Neutrophil (primary cell): ENCODE measurements around the gene RSPH9.
A peak's percentile ranks its signal among the peaks of the same experiment; 100 is the strongest.

Experiments
- H3K27ac ChIP-seq: fragments of 200-600 bp; sonication (generic); 2 replicates; pipeline ENCODE4 v1.5.1; 2016; ENCODE audit warnings: mild to moderate bottlenecking, moderate library complexity
- H3K27me3 ChIP-seq: fragments of 200-600 bp; sonication (generic); 2 replicates; pipeline ENCODE4 v1.6.0; 2016; ENCODE audit warnings: mild to moderate bottlenecking
- H3K36me3 ChIP-seq: fragments of 200-600 bp; sonication (generic); 2 replicates; pipeline ENCODE4 v1.5.1; 2017
- H3K4me1 ChIP-seq, 2 experiments: fragments of 200-600 bp in 1 of 2; sonication (generic) in 1 of 2; 1 replicate in 1 of 2; 2 replicates in 1 of 2; pipeline versions ENCODE4 v1.5.1 to v1.6.1; 2013 to 2016; ENCODE audit warnings: low read depth in 1 of 2, low read length in 1 of 2, mild to moderate bottlenecking in 1 of 2, moderate library complexity in 1 of 2; ENCODE audit not compliant: control insufficient read depth in 1 of 2, insufficient read depth in 1 of 2
- H3K4me3 ChIP-seq, 2 experiments: fragments of 200-600 bp in 1 of 2; sonication (generic) in 1 of 2; 1 replicate in 1 of 2; 2 replicates in 1 of 2; pipeline ENCODE4 v1.5.1; 2013 to 2016; ENCODE audit warnings: low read depth in 1 of 2, low read length in 1 of 2, mild to moderate bottlenecking in 1 of 2, moderate library complexity in 1 of 2
- H3K9me3 ChIP-seq: fragments of 200-600 bp; sonication (generic); 2 replicates; pipeline ENCODE4 v1.5.1; 2016
- CTCF ChIP-seq: fragments of 200-600 bp; sonication (generic); IDR thresholded peaks from 2 replicates; pipeline ENCODE4 v1.5.1; 2016; ENCODE audit warnings: antibody characterized with exemption

RSPH9 gene

GRCh38 chr6:43687437-43688347 lies 42.9 kb downstream of the RSPH9 start, which contains the start of gene MRPS18A:
TSS of gene MRPS18A (minus strand) at chr6:43687791. CDS start at chr6:43687779, 12 bp downstream.
- peak within 1 kb of the TSS; percentile 75 to 84 for H3K4me3 ChIP-seq
- no peak for TF ChIP-seq CTCF

GRCh38 chr6:43689421-43689820 lies 44.6 kb downstream of the RSPH9 start:
- TF ChIP-seq CTCF: no peak
- Histone ChIP-seq H3K27ac (no peak overlapping the region), H3K36me3 (no peaks in the 10 kb centered on the region), H3K27me3 (peaks cover 52% of the 10 kb centered on the region), H3K9me3 (no peaks in the 10 kb centered on the region), H3K4me1 (peaks cover 15 to 16% of the 10 kb centered on the region in 2 experiments), H3K4me3 (no peak overlapping the region)

More at GRCh38 chr6:43687437-43688347, 42.9 kb downstream of the RSPH9 start, which contains the start of gene MRPS18A:
- Histone ChIP-seq H3K27ac (peak within 1 kb of the TSS; percentile 63), H3K36me3 (no peaks in the 10 kb centered on the region), H3K9me3 (no peaks in the 10 kb centered on the region), H3K27me3 (peaks cover 44% of the 10 kb centered on the region), H3K4me1 (peaks cover 15 to 16% of the 10 kb centered on the region in 2 experiments)

DNA sequence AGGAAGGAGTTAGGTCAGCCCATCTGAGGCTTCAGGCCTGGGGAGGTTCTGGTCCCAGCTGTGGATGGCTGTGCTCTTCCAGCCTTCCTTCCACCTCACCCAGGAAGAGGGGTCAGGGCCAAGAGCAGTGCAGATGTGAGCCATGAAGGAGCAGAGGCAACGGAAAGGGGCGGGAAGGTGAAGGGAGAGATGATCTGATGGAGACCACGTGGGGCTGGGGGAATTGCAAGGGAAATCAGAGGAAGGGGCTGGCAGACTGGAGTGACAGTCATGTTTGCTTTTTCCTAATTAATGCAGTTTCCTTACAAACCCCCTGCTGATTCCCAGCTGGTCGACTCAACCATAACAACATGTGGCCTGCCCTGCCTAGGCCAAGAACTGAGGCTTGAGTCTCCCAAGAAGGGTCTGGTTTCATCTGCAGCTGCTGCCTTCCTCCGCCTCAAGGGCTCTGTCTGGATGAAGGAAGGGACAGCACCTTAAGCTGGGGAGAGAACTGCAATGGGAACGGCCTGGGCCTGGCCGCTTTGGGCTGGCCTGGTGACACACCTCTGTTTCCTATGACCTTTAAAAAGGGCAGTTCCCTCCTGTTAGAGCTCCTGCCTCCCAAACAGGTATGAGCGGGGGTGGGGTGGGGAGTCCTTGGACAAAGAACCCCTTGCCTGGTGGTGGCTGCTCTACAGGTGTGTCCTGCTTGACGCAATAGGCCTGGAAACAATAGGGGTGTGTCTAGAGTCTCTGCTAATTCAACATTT lies 50.6 kb downstream of the RSPH9 start:
- no peak overlapping the region for H3K4me3 ChIP-seq
- no peaks in the 10 kb centered on the region for H3K9me3 ChIP-seq
- H3K27ac ChIP-seq: no peak overlapping the region
- no peaks in the 10 kb centered on the region for H3K36me3 ChIP-seq
- no peak for TF ChIP-seq CTCF
- H3K27me3 ChIP-seq: peaks cover 34% of the 10 kb centered on the region
- no peaks in the 10 kb centered on the region for H3K4me1 ChIP-seq

DNA sequence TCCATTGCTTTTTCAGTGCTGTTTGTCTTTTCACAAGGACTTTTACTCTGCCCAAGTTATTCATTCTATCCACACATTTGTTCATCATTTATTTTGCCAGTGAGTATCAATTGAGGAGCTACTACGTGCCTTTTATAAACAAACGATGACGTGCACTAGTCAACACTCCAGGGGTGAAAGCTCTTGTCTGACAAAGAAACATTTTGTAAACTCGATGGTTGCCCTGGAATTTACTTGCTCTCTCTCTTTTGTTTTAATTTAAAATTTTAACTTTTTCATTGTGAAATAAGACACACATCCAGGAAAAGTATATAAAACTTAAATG lies 51.1 kb downstream of the RSPH9 start:
- Histone ChIP-seq H3K9me3 (no peaks in the 10 kb centered on the region), H3K4me1 (no peaks in the 10 kb centered on the region), H3K36me3 (no peaks in the 10 kb centered on the region), H3K4me3 (no peak overlapping the region), H3K27me3 (peaks cover 28% of the 10 kb centered on the region), H3K27ac (no peak overlapping the region)
- no peak for TF ChIP-seq CTCF

DNA sequence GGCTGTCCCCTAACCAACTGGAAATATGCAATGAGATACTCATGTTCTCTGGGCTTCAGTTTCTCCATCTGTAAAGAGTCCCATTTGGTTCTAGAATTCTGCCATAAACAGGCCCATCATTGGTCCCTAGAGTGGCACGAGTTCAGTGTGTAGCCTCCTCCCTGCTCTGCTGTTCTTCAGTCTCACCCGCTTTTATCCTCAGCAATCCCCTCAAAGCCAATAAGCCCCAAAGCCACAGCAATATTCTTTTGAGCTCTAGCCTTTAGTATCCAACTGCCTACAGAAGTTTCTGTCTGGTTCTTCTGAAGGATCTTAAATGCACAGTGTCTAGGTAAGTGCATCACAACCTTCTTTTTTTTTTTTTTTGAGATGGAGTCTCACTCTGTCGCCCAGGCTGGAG lies 52.6 kb downstream of the RSPH9 start:
- Histone ChIP-seq H3K36me3 (no peaks in the 10 kb centered on the region), H3K27me3 (peaks cover 29% of the 10 kb centered on the region), H3K9me3 (no peaks in the 10 kb centered on the region), H3K4me3 (no peak overlapping the region), H3K4me1 (no peaks in the 10 kb centered on the region), H3K27ac (no peak overlapping the region)
- no peak for TF ChIP-seq CTCF
